Measurements from ENCODE around the gene GYS1.

Gene GYS1

DNA sequence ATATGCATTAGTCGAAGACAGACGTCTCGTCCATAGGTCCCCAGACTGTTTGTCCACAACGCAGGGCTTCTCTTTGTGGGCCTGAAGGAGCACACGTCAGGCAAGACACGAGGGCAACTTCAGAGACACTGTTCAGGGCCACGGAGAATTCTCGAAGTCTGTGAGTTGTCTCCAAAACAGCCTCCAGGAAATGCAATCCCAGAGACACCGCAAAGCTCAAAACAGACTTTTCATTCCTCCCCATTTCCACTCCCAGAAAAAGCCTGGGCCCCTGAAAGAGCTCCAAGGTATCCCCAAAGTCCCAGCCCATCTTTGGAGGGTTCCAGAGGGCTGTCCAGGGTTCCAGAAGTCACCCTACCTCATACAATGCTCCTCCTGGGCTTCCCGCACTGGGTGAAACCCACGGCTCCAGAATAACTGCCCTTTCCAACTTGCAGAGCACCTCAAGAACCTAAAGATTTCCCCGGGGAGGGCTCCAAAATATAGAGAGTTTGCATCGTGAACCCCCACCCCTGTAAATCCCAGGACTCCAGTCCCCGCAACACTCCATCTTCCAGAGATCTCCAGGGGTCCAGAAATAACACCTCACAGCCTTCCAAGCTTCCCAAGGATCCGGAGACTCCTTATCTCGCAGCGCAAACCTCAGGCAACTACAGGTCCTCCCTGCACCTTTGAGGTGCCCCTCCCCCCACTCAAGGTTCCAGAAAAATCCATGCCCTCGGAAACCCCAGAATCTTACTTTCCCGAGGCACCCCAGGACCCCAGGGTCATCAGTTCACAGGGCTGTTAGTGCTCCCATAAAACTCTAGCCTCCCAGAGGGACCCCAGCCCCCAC lies 28.7 kb downstream of the GYS1 start:
- no peak for ATAC-seq
- Mint-ChIP-seq H3K4me3 (peak overlapping the region; percentile 92 to 96), H3K27ac (peak overlapping the region; percentile 93 to 98), H3K9me3 (no peaks in the 10 kb centered on the region), H3K27me3 (no peaks in the 10 kb centered on the region), H3K4me1 (peaks cover 85% of the 10 kb centered on the region)
- peak in 1 of 2 donors; percentile 26 for DNase-seq

GRCh38 chr19:48963371-48964204 lies 29.5 kb downstream of the GYS1 start:
- H3K9me3 Mint-ChIP-seq, result no peaks in the 10 kb centered on the region
- peak; percentile 35 for ATAC-seq

DNA sequence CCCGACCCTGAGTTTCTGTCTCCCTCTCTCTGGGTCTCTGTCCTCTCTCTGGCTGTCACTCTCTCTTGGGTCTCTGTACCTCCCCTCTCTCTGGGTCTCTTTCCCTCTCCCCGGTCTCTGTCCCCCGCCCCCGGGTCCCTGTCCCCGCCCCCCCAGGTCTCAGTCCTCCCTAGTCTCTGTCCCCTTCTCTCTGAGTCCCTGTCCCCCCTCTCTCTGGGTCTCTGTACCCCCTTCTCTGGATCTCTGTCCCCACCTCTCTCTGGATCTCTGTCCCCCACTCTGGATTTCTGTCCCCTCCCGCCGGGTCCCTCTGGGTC lies 30.3 kb downstream of the GYS1 start:
- Mint-ChIP-seq H3K27ac (peak overlapping the region; percentile 93 to 98), H3K4me3 (peak overlapping the region; percentile 92 to 96), H3K9me3 (no peaks in the 10 kb centered on the region), H3K4me1 (peaks cover 87% of the 10 kb centered on the region), H3K27me3 (no peaks in the 10 kb centered on the region)
- ATAC-seq (no peak), DNase-seq (no peak)

More at GRCh38 chr19:48963371-48964204, 29.5 kb downstream of the GYS1 start:
- peaks cover 89% of the 10 kb centered on the region for H3K4me1 Mint-ChIP-seq
- H3K27me3 Mint-ChIP-seq, result no peaks in the 10 kb centered on the region
- H3K4me3 Mint-ChIP-seq, result peak overlapping the region; percentile 92 to 96
- peak; percentile 69 to 83 for DNase-seq
- H3K27ac Mint-ChIP-seq, result peak overlapping the region; percentile 93 to 98

- peak overlapping the region; percentile 93 to 98 for H3K27ac Mint-ChIP-seq
- H3K4me3 Mint-ChIP-seq, result peak overlapping the region; percentile 92 to 96
- peak; percentile 55 to 70 for DNase-seq
- ATAC-seq, result peak; percentile 43
- peaks cover 87% of the 10 kb centered on the region for H3K4me1 Mint-ChIP-seq
- H3K9me3 Mint-ChIP-seq, result no peaks in the 10 kb centered on the region
- H3K27me3 Mint-ChIP-seq, result no peaks in the 10 kb centered on the region
Measured at GRCh38 chr19:48962029-48962848, 30.9 kb downstream of the GYS1 start.

DNA sequence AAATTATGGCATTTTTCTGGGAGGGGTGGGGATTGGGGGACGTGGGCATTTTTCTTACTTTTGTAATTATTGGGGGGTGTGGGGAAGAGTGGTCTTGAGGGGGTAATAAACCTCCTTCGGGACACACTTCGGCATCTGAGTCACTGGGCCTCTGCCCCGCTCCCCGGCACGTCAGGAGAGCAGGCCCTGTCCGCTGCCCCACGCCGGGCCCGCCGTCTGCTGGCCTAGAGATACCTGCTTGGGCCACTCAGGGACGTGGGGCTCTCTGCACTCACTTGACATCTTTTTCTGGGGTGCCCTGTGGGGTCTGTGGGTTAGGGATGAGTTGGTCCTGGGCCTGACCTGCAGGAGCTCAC lies 31.5 kb downstream of the GYS1 start:
- peak overlapping the region; percentile 93 to 98 for H3K27ac Mint-ChIP-seq

GRCh38 chr19:48961051-48961649 lies 32.0 kb downstream of the GYS1 start:
- ATAC-seq, result no peak
- H3K4me3 Mint-ChIP-seq, result peak overlapping the region in 1 of 2 donors; percentile 10

More for the DNA sequence above, 31.5 kb downstream of the GYS1 start:
- Mint-ChIP-seq H3K4me1 (peaks cover 87% of the 10 kb centered on the region), H3K4me3 (peak overlapping the region; percentile 92 to 96), H3K27me3 (no peaks in the 10 kb centered on the region), H3K9me3 (no peaks in the 10 kb centered on the region)
- DNase-seq, result peak in 1 of 2 donors; percentile 27
- no peak for ATAC-seq

DNA sequence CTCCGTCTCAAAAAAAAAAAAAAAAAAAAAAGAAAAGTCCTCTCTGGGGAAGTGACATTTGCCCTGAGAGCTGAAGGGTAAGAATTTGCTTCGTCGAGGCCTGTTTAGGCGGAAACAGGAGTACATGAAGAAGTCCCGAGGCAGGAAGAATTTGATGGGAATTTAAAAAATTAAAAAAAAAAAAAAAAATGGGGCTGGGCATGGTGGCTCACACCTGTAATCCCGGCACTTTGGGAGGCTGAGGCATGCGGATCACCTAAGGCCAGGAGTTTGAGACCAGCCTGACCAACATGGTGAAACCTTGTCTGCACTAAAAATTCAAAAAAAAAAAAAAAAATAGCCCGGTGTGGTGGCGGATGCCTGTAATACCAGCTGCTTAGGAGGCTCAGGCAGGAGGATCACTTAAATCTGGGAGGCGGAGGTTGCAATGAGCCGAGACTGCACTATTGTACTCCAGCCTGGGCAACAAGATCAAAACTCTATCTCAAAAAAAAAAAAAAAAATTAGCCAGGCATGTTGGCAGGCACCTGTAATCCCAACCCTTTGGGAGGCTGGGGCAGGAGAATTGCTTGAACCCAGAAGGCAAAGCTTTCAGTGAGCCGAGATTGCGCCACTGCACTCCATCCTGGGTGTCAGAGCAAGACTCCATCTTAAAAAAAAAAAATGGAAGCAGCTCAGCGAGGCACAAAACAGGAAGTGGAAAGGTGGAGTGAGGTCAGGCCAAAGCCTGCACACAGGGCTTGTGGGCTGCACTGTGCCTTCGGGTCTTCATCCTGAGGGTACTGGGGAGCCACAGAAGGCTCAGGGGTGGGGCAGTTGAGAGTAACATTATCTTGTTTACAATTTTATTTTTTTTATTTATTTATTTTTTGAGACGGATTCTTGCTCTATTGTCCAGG lies 33.5 kb downstream of the GYS1 start:
- H3K27ac Mint-ChIP-seq, result no peak overlapping the region
- H3K4me3 Mint-ChIP-seq, result no peak overlapping the region
- peaks cover 85% of the 10 kb centered on the region for H3K4me1 Mint-ChIP-seq
- H3K9me3 Mint-ChIP-seq, result no peaks in the 10 kb centered on the region
- H3K27me3 Mint-ChIP-seq, result no peaks in the 10 kb centered on the region
- DNase-seq (no peak), ATAC-seq (no peak)

More at GRCh38 chr19:48961051-48961649, 32.0 kb downstream of the GYS1 start:
- peak overlapping the region in 1 of 2 donors; percentile 85 for H3K27ac Mint-ChIP-seq
- peak in 1 of 2 donors; percentile 30 for DNase-seq
- no peaks in the 10 kb centered on the region for H3K9me3 Mint-ChIP-seq
- H3K27me3 Mint-ChIP-seq, result no peaks in the 10 kb centered on the region
- H3K4me1 Mint-ChIP-seq, result peaks cover 87% of the 10 kb centered on the region

DNA sequence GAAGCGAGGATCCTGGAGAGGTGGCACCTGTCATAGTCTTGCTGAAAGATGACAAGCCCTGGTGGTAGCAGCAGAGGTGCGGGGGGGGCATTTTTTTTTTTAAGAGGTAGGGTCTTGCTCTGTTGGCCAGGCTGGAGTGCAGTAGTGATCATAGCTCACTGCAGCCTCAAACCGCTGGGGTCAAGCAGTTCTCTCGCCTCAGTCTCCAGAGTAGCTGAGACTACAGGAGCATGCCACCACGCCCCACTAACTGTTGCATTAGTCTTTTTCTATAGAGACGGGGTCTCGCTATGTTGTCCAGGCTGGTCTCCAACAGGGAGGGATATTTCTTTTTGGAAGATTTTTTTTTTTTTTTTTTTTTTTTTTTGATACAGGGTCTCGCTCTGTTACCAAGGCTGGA lies 35.1 kb downstream of the GYS1 start:
- ATAC-seq (no peak), DNase-seq (no peak)

GRCh38 chr19:48955308-48955958 lies 37.7 kb downstream of the GYS1 start:
- Mint-ChIP-seq H3K4me1 (peaks cover 54% of the 10 kb centered on the region), H3K27ac (peak overlapping the region; percentile 96 to 99), H3K9me3 (no peaks in the 10 kb centered on the region), H3K4me3 (peak overlapping the region; percentile 97 to 98), H3K27me3 (no peaks in the 10 kb centered on the region)
- ATAC-seq, result no peak
- DNase-seq, result no peak

More for the DNA sequence above, 35.1 kb downstream of the GYS1 start:
- H3K27me3 Mint-ChIP-seq, result no peaks in the 10 kb centered on the region
- H3K9me3 Mint-ChIP-seq, result no peaks in the 10 kb centered on the region
- H3K4me3 Mint-ChIP-seq, result no peak overlapping the region
- peaks cover 77% of the 10 kb centered on the region for H3K4me1 Mint-ChIP-seq
- H3K27ac Mint-ChIP-seq, result peak overlapping the region in 1 of 2 donors; percentile 59

- Mint-ChIP-seq H3K4me3 (peak within 1 kb of the TSS; percentile 97 to 98), H3K4me1 (peaks cover 53% of the 10 kb centered on the region), H3K27ac (peak within 1 kb of the TSS; percentile 96 to 99), H3K27me3 (no peaks in the 10 kb centered on the region), H3K9me3 (no peaks in the 10 kb centered on the region)
- peak; percentile 88 for ATAC-seq
- peak; percentile 94 to 97 for DNase-seq
Measured at GRCh38 chr19:48954595-48955307, 38.4 kb downstream of the GYS1 start, which contains the start of gene BAX. Gene BAX (plus strand): TSS chr19:48954875. CDS start chr19:48954929, 54 bp downstream.

- ATAC-seq (no peak), DNase-seq (no peak)
- Mint-ChIP-seq H3K27me3 (no peaks in the 10 kb centered on the region), H3K4me3 (peak overlapping the region; percentile 92 to 97), H3K9me3 (no peaks in the 10 kb centered on the region), H3K4me1 (peaks cover 47% of the 10 kb centered on the region), H3K27ac (peak overlapping the region; percentile 94 to 99)
Measured at GRCh38 chr19:48953990-48954594, 39.0 kb downstream of the GYS1 start.

- DNase-seq (no peak), ATAC-seq (no peak)
- H3K9me3 Mint-ChIP-seq, result no peaks in the 10 kb centered on the region
- peaks cover 40% of the 10 kb centered on the region for H3K4me1 Mint-ChIP-seq
- H3K4me3 Mint-ChIP-seq, result no peak overlapping the region
- H3K27me3 Mint-ChIP-seq, result no peaks in the 10 kb centered on the region
- no peak overlapping the region for H3K27ac Mint-ChIP-seq
Measured at GRCh38 chr19:48953141-48953540, 40.0 kb downstream of the GYS1 start.
